Measurements from ENCODE around the gene ICAM5.
A peak's percentile ranks its signal among the peaks of the same experiment; 100 is the strongest.

DNA sequence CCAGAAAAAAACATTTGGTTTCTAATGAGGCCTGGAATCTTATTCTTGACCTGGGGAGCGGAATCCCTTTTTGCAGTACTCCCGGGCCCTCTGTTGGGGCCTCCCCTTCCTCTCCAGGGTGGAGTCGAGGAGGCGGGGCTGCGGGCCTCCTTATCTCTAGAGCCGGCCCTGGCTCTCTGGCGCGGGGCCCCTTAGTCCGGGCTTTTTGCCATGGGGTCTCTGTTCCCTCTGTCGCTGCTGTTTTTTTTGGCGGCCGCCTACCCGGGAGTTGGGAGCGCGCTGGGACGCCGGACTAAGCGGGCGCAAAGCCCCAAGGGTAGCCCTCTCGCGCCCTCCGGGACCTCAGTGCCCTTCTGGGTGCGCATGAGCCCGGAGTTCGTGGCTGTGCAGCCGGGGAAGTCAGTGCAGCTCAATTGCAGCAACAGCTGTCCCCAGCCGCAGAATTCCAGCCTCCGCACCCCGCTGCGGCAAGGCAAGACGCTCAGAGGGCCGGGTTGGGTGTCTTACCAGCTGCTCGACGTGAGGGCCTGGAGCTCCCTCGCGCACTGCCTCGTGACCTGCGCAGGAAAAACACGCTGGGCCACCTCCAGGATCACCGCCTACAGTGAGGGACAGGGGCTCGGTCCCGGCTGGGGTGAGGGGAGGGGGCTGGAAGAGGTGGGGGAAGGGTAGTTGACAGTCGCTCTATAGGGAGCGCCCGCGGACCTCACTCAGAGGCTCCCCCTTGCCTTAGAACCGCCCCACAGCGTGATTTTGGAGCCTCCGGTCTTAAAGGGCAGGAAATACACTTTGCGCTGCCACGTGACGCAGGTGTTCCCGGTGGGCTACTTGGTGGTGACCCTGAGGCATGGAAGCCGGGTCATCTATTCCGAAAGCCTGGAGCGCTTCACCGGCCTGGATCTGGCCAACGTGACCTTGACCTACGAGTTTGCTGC, 2.7 kb upstream of the ICAM5 start, which contains the start of gene ICAM4:
- TF ChIP-seq POLR2H (tag; IDR thresholded peaks at IDR 0.05; ENCODE audit: low read depth) (peak; percentile 77), ZNF696 (CRISPR knock-in tag; conservative IDR thresholded peaks at IDR 0.05) (no peak), EWSR1 (IDR thresholded peaks at IDR 0.05; ENCODE audit: borderline replicate concordance, low read depth, partially characterized antibody) (no peak), POU5F1 (IDR thresholded peaks at IDR 0.05; ENCODE audit: borderline replicate concordance, low read depth, low read length, partially characterized antibody) (no peak), CBX3 (IDR thresholded peaks at IDR 0.05; ENCODE audit: borderline replicate concordance in 1 of 2, low read length in 2 of 2) (peak in 1 of 2 experiments; percentile 74; a peak in 1 of 3 replicates), POLR2A (conservative IDR thresholded peaks at IDR 0.05) (peak; percentile 76), BHLHE40 (IDR thresholded peaks at IDR 0.05; ENCODE audit: low read length) (peak; percentile 5; the same call in 1 of the 2 replicates), CTCF (IDR thresholded peaks at IDR 0.05 in 2 of 3, conservative IDR thresholded peaks at IDR 0.05 in 1 of 3; ENCODE audit: insufficient read depth in 2 of 3, low read depth in 1 of 3, low read length in 3 of 3) (peak in 1 of 3 experiments; percentile 26; a peak in 2 of 6 replicates), JUN (IDR thresholded peaks at IDR 0.05; ENCODE audit: borderline replicate concordance, low read depth, low read length) (no peak), JUN (CRISPR knock-in tag; IDR thresholded peaks at IDR 0.05; ENCODE audit: borderline replicate concordance) (peak; percentile 26; the same call in 1 of the 2 replicates), PML (IDR thresholded peaks at IDR 0.05; ENCODE audit: low read length) (no peak; the same call in none of the 2 replicates), HMG20B (CRISPR knock-in tag; IDR thresholded peaks at IDR 0.05) (0 out of 2 replicates have a peak, but pooled peaks have one; percentile 70), ELF2 (CRISPR knock-in tag; IDR thresholded peaks at IDR 0.05) (peak; percentile 50; the same call in 1 of the 2 replicates), LARP7 (IDR thresholded peaks at IDR 0.05) (no peak)

Data from K562 (cell line).